22Rv1 (cell line): ENCODE data around the gene KAZN.

Source experiments
- CTCF ChIP-seq: fragments of 450-650 bp; IDR thresholded peaks from 2 replicates; pipeline ENCODE4 v1.5.1; 2017; ENCODE audit warnings: mild to moderate bottlenecking
- ZFX ChIP-seq: fragments of 450-650 bp; IDR thresholded peaks from 2 replicates; pipeline ENCODE4 v1.6.1; 2017; ENCODE audit warnings: antibody characterized with exemption, borderline replicate concordance

- TF ChIP-seq CTCF (no peak), ZFX (no peak)
Observed at GRCh38 chr1:14627608-14628489, 29.4 kb downstream of the KAZN start.
